Karpas-422 (cell line): Measurements from ENCODE around the gene CACNA1H. TPM values are rescaled to one million over a fixed set of nuclear protein-coding genes. Genes with fewer than 3 reads are reported as not detected.

Experiments
- DNase-seq: peaks from one replicate; pipeline ENCODE4 v3.0.0-alpha.2; 2015
- H2AFZ ChIP-seq: fragments of 200-600 bp; sonication (generic); 2 replicates; pipeline ENCODE4 v1.6.1; 2014; ENCODE audit warnings: antibody characterized with exemption, low read length, mixed read lengths
- H3K27ac ChIP-seq: fragments of 200-600 bp; sonication (generic); 2 replicates; pipeline ENCODE4 v1.5.1; 2014; ENCODE audit warnings: mild to moderate bottlenecking, low read length, moderate library complexity
- H3K27me3 ChIP-seq: fragments of 200-600 bp; sonication (generic); 2 replicates; pipeline ENCODE4 v1.6.1; 2014; ENCODE audit warnings: low read length, mixed read lengths
- H3K36me3 ChIP-seq: fragments of 200-600 bp; sonication (generic); 2 replicates; pipeline ENCODE4 v1.6.1; 2014; ENCODE audit warnings: low read length, mixed read lengths; ENCODE audit not compliant: insufficient read depth
- H3K4me1 ChIP-seq: fragments of 200-600 bp; sonication (generic); 2 replicates; pipeline ENCODE4 v1.6.1; 2014; ENCODE audit warnings: mild to moderate bottlenecking, low read length, mixed read lengths
- H3K4me2 ChIP-seq: fragments of 200-600 bp; sonication (generic); 2 replicates; pipeline ENCODE4 v1.6.1; 2014; ENCODE audit warnings: low read length, low read depth, mild to moderate bottlenecking; ENCODE audit not compliant: poor library complexity, severe bottlenecking
- H3K4me3 ChIP-seq: fragments of 200-600 bp; sonication (generic); 2 replicates; pipeline ENCODE4 v1.5.1; 2014; ENCODE audit warnings: mild to moderate bottlenecking, antibody characterized with exemption, low read length, mixed read lengths
- H3K79me2 ChIP-seq: fragments of 200-600 bp; sonication (generic); 2 replicates; pipeline ENCODE4 v1.6.1; 2014; ENCODE audit warnings: mild to moderate bottlenecking, low read length, mixed read lengths
- H3K9ac ChIP-seq: fragments of 200-600 bp; sonication (generic); 2 replicates; pipeline ENCODE4 v1.6.0; 2014; ENCODE audit warnings: low read length
- H3K9me2 ChIP-seq: fragments of 200-600 bp; sonication (generic), shearing (Covaris generic); replicated peaks from 2 replicates; pipeline ENCODE4 v1.6.0; 2014; ENCODE audit warnings: mild to moderate bottlenecking, low read length, moderate library complexity; ENCODE audit not compliant: insufficient read depth
- H3K9me3 ChIP-seq: fragments of 300-700, 200-600 bp; sonication (generic); 2 replicates; pipeline ENCODE4 v1.6.1; 2014; ENCODE audit warnings: low read length, mixed read lengths
- H4K20me1 ChIP-seq: fragments of 200-600 bp; sonication (generic); 2 replicates; pipeline ENCODE4 v1.6.1; 2014; ENCODE audit warnings: mild to moderate bottlenecking, antibody characterized with exemption, low read length, low read depth; ENCODE audit not compliant: insufficient read depth
- total RNA-seq: library from RNA; depleted of rRNA; stranded (reverse); fragments of >200 nt; shearing (Covaris generic); gene quantifications from 2 replicates; pipeline ENCODE4 v1.2.3, GENCODE V29; 2014; ENCODE audit warnings: low replicate concordance

CACNA1H gene
- total RNA-seq, 1 experiment from 2014 or later = not detected

DNA sequence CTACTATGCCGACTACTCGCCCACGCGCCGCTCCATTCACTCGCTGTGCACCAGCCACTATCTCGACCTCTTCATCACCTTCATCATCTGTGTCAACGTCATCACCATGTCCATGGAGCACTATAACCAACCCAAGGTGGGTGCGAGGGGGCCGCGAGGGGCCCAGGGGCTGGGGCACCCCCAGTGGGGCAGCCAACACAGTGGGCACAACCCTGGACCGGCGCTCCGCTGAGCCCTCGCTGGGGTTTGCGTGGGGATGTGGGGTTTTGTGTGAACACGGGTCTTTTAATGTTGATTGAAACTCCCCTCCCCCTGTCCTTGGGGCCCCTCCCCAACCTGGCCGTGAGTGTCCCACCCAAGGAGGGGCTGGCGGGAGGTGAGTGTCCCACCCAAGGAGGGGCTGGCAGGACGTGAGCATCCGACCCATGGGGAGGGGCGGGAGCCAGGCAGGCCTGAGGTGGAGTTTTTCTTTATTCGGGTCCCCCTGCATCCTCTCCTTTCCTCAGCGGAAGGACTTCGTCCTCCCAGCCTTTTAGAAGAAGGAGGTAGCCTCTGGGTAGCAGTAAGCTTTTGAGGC is 61.0 kb downstream of the CACNA1H start:
- Histone ChIP-seq H3K79me2 (no peaks in the 10 kb centered on the region), H3K27me3 (no peaks in the 10 kb centered on the region), H3K9ac (no peak overlapping the region), H3K9me3 (no peaks in the 10 kb centered on the region), H4K20me1 (no peaks in the 10 kb centered on the region; the same call in 1 of the 2 replicates), H3K36me3 (no peaks in the 10 kb centered on the region), H3K27ac (no peak overlapping the region), H2AFZ (no peak overlapping the region), H3K9me2 (no peaks in the 10 kb centered on the region), H3K4me2 (no peak overlapping the region), H3K4me1 (no peaks in the 10 kb centered on the region), H3K4me3 (no peak overlapping the region)
- DNase-seq = no peak

DNA sequence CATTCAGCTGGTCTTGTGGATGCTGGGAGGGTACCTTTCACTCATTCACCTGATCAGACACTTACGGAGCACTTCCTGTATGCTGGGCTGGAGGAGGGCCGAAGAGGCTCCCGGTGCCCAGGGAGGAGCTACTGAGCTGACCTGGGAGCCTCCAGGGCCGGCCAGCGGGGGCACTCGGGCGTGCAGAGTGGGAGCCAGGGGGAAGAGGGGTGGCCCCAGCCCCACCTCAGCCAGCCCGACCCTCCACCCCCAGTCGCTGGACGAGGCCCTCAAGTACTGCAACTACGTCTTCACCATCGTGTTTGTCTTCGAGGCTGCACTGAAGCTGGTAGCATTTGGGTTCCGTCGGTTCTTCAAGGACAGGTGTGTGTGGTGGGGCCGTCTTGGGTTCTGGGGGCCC is 61.8 kb downstream of the CACNA1H start:
- Histone ChIP-seq H3K4me1 (no peaks in the 10 kb centered on the region), H3K79me2 (no peaks in the 10 kb centered on the region), H3K4me3 (no peak overlapping the region), H3K9me3 (no peaks in the 10 kb centered on the region), H3K9ac (no peak overlapping the region), H3K36me3 (no peaks in the 10 kb centered on the region), H2AFZ (no peak overlapping the region), H3K27ac (no peak overlapping the region), H3K4me2 (no peak overlapping the region), H3K27me3 (no peaks in the 10 kb centered on the region), H3K9me2 (no peaks in the 10 kb centered on the region), H4K20me1 (no peaks in the 10 kb centered on the region; the same call in 1 of the 2 replicates)
- DNase-seq = no peak

DNA sequence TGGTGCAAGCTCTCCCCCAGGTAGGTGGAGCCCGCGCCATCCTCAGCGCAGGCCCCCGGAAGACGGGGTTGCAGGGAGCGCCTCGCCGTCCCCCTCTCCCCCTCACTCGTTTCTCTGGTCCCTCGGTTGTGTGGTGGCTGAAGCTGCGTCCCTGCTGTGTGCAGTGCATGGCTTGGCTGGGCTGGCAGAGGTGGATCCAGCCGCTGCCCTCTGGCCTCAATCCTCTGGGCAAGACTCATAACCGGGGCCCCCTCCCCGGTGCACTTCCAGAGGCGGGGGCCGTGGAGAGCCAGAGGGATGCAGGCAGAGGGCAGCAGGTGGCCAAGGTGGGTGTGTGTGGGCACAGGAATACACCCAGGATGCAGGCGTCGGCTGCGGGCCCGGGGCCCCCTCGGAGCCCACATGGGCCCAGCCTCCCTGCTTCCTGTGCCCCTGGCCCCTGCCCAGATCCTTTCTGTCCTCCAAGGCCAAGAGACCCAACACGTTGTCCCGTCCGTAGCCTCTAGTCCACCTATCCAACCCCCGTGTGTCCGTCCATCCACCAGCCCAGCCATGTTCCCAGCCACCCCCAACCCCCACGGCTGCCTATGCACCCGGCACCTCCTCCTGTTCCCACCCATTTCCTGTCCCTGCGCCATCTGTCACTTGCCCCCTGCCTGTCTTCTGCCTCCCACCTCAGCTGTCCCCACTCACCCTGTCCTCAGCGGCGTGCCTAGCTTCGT is 62.8 kb downstream of the CACNA1H start:
- Histone ChIP-seq H3K4me1 (no peaks in the 10 kb centered on the region), H3K27ac (no peak overlapping the region), H3K27me3 (no peaks in the 10 kb centered on the region), H3K36me3 (no peaks in the 10 kb centered on the region), H3K9ac (no peak overlapping the region), H3K9me3 (no peaks in the 10 kb centered on the region), H3K4me2 (no peak overlapping the region), H2AFZ (no peak overlapping the region), H3K9me2 (no peaks in the 10 kb centered on the region), H4K20me1 (no peaks in the 10 kb centered on the region; the same call in 1 of the 2 replicates), H3K4me3 (no peak overlapping the region), H3K79me2 (no peaks in the 10 kb centered on the region)
- DNase-seq = no peak

DNA sequence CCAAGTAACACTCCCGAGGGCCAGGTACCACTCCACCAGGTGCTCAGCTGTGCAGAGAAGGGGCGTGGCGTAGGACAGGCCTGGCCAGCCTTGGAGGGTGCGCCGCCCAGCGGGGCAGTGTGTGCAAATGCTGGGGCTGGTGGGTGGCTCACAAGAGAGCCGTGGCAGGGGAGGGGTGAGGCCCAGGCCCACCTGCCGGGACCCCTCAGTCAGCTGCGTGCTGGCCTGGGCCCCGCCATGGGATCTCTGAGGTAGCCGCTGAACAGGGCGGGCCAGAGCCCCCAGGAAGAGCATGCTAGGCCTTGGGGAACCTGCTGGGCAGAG is 63.4 kb downstream of the CACNA1H start:
- H3K4me1 ChIP-seq = no peaks in the 10 kb centered on the region
- no peak for DNase-seq
- no peaks in the 10 kb centered on the region for H3K79me2 ChIP-seq
- H3K27ac ChIP-seq = no peak overlapping the region
- H3K9me2 ChIP-seq = no peaks in the 10 kb centered on the region
- H4K20me1 ChIP-seq = no peaks in the 10 kb centered on the region; the same call in 1 of the 2 replicates
- no peak overlapping the region for H3K4me2 ChIP-seq
- no peaks in the 10 kb centered on the region for H3K27me3 ChIP-seq
- H2AFZ ChIP-seq = no peak overlapping the region
- no peaks in the 10 kb centered on the region for H3K36me3 ChIP-seq
- H3K4me3 ChIP-seq = no peak overlapping the region
- no peak overlapping the region for H3K9ac ChIP-seq
- H3K9me3 ChIP-seq = no peaks in the 10 kb centered on the region

DNA sequence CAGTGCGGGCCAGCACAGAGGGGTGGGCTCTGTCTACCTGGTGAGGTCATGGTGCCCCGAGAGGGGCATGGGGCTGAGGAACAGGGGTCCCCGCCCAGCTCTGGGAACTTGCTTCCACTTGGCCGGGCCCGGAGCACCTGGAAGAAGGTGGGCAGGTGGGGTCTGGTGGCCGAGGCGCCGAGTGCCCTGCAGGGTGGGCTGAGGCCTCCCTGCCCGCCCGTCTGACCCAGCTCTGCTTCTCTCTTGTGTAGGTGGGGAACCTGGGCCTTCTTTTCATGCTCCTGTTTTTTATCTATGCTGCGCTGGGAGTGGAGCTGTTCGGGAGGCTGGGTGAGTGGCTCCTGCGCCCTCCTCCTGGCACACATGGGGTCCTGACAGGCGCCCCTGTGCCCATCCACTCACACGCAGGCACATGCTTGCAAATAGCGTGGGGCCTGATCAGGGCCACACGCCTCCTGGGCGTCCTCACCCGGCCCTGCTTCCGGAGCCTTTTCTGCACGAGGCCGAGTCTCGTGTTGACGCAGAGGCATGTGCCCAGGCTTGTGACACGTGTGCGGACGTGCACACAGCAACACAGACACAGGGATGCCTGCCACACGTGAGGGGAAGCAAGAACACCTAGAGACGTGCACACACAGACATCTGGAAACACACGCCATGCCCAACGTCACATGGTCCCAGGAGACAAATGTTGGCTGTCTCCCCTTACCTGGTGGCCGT is 63.9 kb downstream of the CACNA1H start:
- no peaks in the 10 kb centered on the region; the same call in 1 of the 2 replicates for H4K20me1 ChIP-seq
- H2AFZ ChIP-seq = no peak overlapping the region
- H3K27ac ChIP-seq = no peak overlapping the region
- H3K9ac ChIP-seq = no peak overlapping the region
- H3K27me3 ChIP-seq = no peaks in the 10 kb centered on the region
- no peak overlapping the region for H3K4me3 ChIP-seq
- no peaks in the 10 kb centered on the region for H3K9me3 ChIP-seq
- H3K4me1 ChIP-seq = no peaks in the 10 kb centered on the region
- H3K79me2 ChIP-seq = no peaks in the 10 kb centered on the region
- DNase-seq = no peak
- no peaks in the 10 kb centered on the region for H3K9me2 ChIP-seq
- H3K4me2 ChIP-seq = no peak overlapping the region
- H3K36me3 ChIP-seq = no peaks in the 10 kb centered on the region

DNA sequence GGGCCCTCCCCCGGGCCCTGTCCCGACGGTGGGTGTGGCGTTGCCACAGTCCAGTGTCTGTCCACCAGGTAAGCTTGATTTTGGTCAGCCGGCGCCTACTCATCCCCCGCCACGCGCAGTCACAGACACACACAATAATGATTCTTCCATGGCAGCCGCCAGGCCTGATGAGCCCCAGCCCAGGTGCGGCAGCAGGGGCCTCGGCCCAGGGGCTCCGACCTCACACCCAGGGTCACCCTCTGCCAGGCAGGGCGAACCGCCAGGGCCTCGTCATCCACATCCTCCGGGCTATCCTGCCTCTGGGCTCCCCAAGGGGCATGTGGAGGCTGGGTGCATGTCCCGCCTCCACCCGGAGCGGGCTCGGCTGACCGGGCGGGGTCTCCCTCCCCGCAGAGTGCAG is 64.6 kb downstream of the CACNA1H start:
- no peaks in the 10 kb centered on the region; the same call in 1 of the 2 replicates for H4K20me1 ChIP-seq
- no peak overlapping the region for H2AFZ ChIP-seq
- no peak overlapping the region for H3K27ac ChIP-seq
- no peaks in the 10 kb centered on the region for H3K9me2 ChIP-seq
- DNase-seq = no peak
- H3K9ac ChIP-seq = no peak overlapping the region
- no peak overlapping the region for H3K4me3 ChIP-seq
- no peaks in the 10 kb centered on the region for H3K27me3 ChIP-seq
- H3K36me3 ChIP-seq = no peaks in the 10 kb centered on the region
- H3K9me3 ChIP-seq = no peaks in the 10 kb centered on the region
- H3K4me1 ChIP-seq = no peaks in the 10 kb centered on the region
- no peak overlapping the region for H3K4me2 ChIP-seq
- H3K79me2 ChIP-seq = no peaks in the 10 kb centered on the region

DNA sequence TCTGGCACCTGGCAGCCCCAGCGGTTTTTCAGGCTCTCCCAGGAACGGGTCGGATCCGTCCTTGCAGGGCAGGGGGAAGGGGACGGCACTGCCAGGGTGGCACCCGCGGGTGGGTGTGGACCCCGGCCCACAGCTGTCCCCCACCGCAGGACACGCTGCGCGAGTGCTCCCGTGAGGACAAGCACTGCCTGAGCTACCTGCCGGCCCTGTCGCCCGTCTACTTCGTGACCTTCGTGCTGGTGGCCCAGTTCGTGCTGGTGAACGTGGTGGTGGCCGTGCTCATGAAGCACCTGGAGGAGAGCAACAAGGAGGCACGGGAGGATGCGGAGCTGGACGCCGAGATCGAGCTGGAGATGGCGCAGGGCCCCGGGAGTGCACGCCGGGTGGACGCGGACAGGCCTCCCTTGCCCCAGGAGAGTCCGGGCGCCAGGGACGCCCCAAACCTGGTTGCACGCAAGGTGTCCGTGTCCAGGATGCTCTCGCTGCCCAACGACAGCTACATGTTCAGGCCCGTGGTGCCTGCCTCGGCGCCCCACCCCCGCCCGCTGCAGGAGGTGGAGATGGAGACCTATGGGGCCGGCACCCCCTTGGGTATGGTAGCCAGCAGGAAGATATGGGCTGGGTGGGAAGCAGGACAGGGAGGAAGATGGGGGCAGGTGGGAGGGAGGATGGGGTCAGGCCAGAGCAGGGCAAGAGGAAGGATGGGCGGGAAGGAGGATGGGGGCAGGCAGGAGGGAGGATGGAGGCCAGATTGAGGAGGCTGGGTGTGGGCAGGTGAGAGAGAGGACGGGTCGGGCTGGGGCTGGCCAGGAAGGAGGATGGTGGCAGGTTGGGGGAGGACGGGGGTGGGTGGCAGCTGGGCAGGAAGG is 65.4 kb downstream of the CACNA1H start:
- Histone ChIP-seq H3K79me2 (no peaks in the 10 kb centered on the region), H3K9ac (no peak overlapping the region)
- DNase-seq = no peak

More for the DNA sequence above, 65.4 kb downstream of the CACNA1H start:
- H2AFZ ChIP-seq = no peak overlapping the region
- no peaks in the 10 kb centered on the region for H3K9me3 ChIP-seq
- peaks cover 3% of the 10 kb centered on the region; the same call in 1 of the 2 replicates for H4K20me1 ChIP-seq
- H3K27me3 ChIP-seq = no peaks in the 10 kb centered on the region
- H3K9me2 ChIP-seq = no peaks in the 10 kb centered on the region
- H3K4me1 ChIP-seq = no peaks in the 10 kb centered on the region
- H3K36me3 ChIP-seq = no peaks in the 10 kb centered on the region
- no peak overlapping the region for H3K4me3 ChIP-seq
- no peak overlapping the region for H3K4me2 ChIP-seq
- no peak overlapping the region for H3K27ac ChIP-seq
